Measurements from ENCODE around the gene CACNB2.

Gene CACNB2

GRCh38 chr10:18367840-18368239 is 227.6 kb downstream of the CACNB2 start:
- Mint-ChIP-seq H3K4me3 (no peak overlapping the region), H3K9me3 (no peaks in the 10 kb centered on the region), H3K27ac (no peak overlapping the region), H3K27me3 (ENCODE audit: low read depth) (no peaks in the 10 kb centered on the region), H3K4me1 (no peaks in the 10 kb centered on the region), H3K36me3 (ENCODE audit: low read depth) (no peaks in the 10 kb centered on the region)
- TF ChIP-seq CTCF (IDR thresholded peaks at IDR 0.05; ENCODE audit: unreplicated experiment in 3 of 3), result no peak

- Mint-ChIP-seq H3K27me3 (ENCODE audit: low read depth) (no peaks in the 10 kb centered on the region), H3K4me3 (no peak overlapping the region), H3K4me1 (no peaks in the 10 kb centered on the region), H3K36me3 (ENCODE audit: low read depth) (no peaks in the 10 kb centered on the region), H3K9me3 (no peaks in the 10 kb centered on the region), H3K27ac (no peak overlapping the region)
- no peak for TF ChIP-seq CTCF (IDR thresholded peaks at IDR 0.05; ENCODE audit: unreplicated experiment in 3 of 3)
These were observed 228.0 kb downstream of the CACNB2 start for GRCh38 chr10:18368273-18368672.

GRCh38 chr10:18368682-18369081 is 228.5 kb downstream of the CACNB2 start:
- no peaks in the 10 kb centered on the region for H3K27me3 Mint-ChIP-seq (ENCODE audit: low read depth)
- no peak overlapping the region for H3K27ac Mint-ChIP-seq
- no peak for TF ChIP-seq CTCF (IDR thresholded peaks at IDR 0.05; ENCODE audit: unreplicated experiment in 3 of 3)
- no peak overlapping the region for H3K4me3 Mint-ChIP-seq
- no peaks in the 10 kb centered on the region for H3K4me1 Mint-ChIP-seq
- no peaks in the 10 kb centered on the region for H3K9me3 Mint-ChIP-seq
- no peaks in the 10 kb centered on the region for H3K36me3 Mint-ChIP-seq (ENCODE audit: low read depth)

- TF ChIP-seq CTCF (IDR thresholded peaks at IDR 0.05; ENCODE audit: unreplicated experiment in 3 of 3), result no peak
- Mint-ChIP-seq H3K27me3 (ENCODE audit: low read depth) (no peaks in the 10 kb centered on the region), H3K27ac (no peak overlapping the region), H3K9me3 (no peaks in the 10 kb centered on the region), H3K4me1 (no peaks in the 10 kb centered on the region), H3K36me3 (ENCODE audit: low read depth) (no peaks in the 10 kb centered on the region), H3K4me3 (no peak overlapping the region)
These were observed 229.7 kb downstream of the CACNB2 start for GRCh38 chr10:18369859-18370473.

- Mint-ChIP-seq H3K27ac (no peak overlapping the region), H3K9me3 (no peaks in the 10 kb centered on the region), H3K4me3 (no peak overlapping the region), H3K4me1 (no peaks in the 10 kb centered on the region), H3K36me3 (ENCODE audit: low read depth) (no peaks in the 10 kb centered on the region), H3K27me3 (ENCODE audit: low read depth) (no peaks in the 10 kb centered on the region)
- no peak for TF ChIP-seq CTCF (IDR thresholded peaks at IDR 0.05; ENCODE audit: unreplicated experiment in 3 of 3)
These were observed 236.4 kb downstream of the CACNB2 start for GRCh38 chr10:18376650-18377049.

- Mint-ChIP-seq H3K27me3 (ENCODE audit: low read depth) (no peaks in the 10 kb centered on the region), H3K4me3 (no peak overlapping the region), H3K27ac (no peak overlapping the region), H3K9me3 (no peaks in the 10 kb centered on the region), H3K4me1 (no peaks in the 10 kb centered on the region), H3K36me3 (ENCODE audit: low read depth) (no peaks in the 10 kb centered on the region)
- TF ChIP-seq CTCF (IDR thresholded peaks at IDR 0.05; ENCODE audit: unreplicated experiment in 3 of 3), result no peak
These were observed 237.7 kb downstream of the CACNB2 start for GRCh38 chr10:18377898-18378297.
